Measurements from ENCODE around the gene SLC1A2.

SLC1A2 gene

DNA sequence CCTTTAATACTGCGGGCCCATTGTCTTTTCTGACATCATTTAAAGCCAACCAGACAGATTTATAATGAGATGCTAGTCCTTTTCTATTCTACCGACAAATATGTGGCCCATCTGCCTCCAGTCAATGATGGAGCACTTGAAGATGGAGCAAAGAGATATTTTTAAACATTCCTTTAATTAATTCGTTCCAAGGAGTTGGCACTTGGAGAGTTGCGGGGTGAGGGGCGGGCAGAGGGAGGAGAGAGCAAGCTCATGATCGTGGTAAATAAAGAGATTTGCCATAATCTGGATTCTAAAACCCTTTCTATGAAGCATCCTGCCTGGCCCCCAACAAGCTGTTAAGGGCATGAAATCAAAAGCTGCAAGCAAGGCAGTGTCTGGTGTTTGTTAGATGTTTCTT lies 5.0 kb downstream of the SLC1A2 start:
- in situ Hi-C loops (cut with MboI; ENCODE audit: low sequenced_read_pairs): no loop called here

DNA sequence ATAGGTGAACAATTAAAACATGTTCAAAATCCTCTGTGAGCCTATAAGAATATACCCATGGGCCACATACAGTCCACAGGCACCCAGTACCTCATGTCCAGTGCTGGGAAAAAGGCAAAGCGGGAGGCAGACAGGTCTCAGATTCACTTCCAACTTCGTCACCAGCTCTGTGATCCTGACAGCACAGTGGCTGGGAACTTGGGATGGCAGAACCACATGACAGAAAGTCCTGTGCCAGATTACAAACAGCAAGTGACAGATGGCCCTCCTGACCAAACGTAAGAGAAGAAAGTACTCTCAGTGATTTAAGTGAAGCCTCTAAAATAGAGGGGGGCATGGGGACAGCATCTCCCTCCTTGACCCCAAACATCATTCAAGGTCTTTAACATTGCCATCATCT lies 5.8 kb downstream of the SLC1A2 start:
- in situ Hi-C loops (cut with MboI; ENCODE audit: low sequenced_read_pairs): no loop called here

DNA sequence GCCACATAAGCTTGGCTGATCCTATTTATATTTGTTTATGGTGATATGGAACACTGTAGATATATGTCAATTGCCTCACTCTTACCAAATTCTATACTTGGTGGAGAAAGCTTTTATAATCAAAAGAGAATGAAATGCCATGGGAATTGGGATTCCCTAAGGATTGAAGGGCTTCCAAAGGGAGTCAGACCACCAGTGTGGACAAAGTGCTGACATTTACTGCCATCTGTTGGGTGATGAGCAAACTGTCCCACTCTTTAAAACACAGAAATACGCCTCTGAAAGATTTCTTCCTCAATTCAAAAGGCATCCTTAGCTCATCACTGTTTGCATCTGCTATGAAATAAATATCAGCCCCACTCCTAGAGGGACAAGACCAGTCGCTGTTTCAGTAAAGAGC lies 7.1 kb downstream of the SLC1A2 start:
- in situ Hi-C loops (cut with MboI; ENCODE audit: low sequenced_read_pairs): no loop called here

DNA sequence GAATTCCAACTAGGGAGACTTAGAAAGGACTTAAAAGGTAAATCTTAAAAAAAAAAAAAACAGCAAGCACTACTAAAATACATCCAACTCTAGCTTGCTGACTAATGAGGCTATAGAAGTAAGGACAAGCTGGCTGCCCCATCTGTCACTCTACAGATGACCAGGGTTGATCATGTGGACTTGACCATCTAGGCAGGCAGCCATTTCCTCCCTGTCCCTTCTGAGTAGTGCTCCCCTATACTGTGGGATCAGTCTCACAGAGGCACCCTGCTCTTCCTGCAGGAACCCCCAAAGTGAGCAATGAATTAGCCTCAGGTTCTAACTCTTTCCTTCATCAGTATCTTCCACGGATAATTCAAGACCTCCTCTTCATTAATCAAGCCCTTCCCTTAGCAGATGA lies 12.3 kb downstream of the SLC1A2 start:
- in situ Hi-C loops (cut with MboI; ENCODE audit: low sequenced_read_pairs): no loop called here

DNA sequence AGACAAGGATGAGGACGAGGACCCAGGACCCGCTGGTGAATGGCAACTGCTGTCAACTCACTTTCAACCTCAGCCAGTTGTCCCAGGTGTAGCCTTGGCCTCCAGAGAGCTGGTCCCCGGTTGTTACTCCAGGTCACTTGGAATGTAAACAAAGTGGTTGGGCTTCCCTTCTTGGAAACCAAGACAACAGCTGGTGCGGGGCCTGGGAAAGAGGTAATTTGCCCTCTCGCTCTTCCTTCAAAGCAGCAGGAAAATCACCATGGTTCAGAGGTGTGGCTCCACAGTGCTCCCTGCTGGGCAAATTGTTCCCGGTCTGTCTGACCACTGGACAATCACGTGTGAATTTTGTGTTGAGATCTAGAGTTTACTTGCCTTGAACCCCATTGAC lies 15.0 kb downstream of the SLC1A2 start:
- in situ Hi-C loops (cut with MboI; ENCODE audit: low sequenced_read_pairs): no loop called here

DNA sequence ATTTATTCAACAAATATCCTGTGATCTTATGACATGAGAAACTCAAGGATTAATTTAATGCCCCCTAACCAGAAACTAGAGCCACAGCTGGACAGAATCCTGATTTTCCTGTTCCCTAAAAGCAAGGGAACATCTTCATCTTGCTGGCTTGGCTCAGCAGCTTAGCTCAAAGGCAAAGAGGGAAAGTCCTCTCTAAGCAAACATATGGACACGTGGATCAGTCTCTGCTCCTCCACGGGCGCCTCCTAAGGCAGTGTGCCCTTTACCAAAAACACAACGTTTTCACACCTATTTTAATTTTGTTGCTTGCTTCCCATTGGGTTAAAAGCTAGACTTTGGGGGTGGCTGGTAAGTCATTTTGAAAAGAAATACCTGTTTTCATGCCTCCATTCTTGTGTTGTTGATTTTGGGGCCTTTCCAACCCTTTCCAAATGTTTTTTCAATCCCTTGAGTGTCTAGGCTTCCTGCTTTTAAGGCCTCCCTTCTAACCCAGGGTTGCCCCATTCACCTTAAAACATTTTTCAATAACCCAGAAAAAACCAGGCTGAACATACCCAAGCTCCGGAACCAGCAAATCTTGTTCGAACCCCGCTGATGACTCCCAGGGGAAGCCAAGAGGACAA lies 15.5 kb downstream of the SLC1A2 start:
- in situ Hi-C loops (cut with MboI; ENCODE audit: low sequenced_read_pairs): no loop called here

DNA sequence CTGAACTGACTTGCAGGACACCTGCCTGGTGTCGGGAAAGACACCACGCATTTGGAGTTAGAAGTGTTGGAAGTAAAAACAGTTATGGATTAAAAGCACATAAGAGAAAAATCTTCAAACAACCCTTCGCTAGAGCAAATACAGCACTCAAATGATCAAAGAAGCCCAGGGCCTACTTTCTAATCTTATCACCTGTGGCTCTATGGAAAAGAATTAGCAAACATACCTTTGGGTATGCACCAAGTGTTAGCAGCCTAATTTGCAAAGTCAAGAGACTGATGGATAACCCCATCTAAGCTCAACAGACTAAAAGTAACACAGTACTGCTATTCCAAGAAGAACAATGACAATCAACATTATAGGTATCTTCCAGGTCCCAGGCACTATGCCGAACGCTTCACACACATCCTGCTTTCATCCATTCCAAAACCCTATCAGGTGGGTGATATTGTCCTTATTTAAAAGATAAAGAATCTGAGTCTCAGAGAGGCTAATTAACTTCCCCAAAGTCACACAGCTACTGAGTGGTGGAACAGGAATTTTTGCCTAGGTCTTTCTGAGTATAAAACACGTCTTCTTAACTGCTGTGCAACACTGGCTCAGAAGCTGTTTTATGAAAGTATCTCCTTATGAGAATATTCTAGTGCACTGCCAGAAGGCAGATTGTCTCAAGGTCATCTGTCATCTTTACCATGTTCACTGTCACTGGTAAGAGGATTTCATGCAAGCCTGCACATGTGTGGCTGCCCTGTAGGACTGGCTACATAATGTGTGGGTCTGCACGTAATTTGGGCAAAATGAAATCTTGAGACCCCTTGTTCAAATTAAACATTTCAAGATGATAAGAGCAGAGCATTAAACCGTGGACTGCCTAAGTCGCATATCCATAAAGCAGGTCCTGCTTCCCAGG lies 16.4 kb downstream of the SLC1A2 start:
- in situ Hi-C loops (cut with MboI; ENCODE audit: low sequenced_read_pairs): no loop called here

DNA sequence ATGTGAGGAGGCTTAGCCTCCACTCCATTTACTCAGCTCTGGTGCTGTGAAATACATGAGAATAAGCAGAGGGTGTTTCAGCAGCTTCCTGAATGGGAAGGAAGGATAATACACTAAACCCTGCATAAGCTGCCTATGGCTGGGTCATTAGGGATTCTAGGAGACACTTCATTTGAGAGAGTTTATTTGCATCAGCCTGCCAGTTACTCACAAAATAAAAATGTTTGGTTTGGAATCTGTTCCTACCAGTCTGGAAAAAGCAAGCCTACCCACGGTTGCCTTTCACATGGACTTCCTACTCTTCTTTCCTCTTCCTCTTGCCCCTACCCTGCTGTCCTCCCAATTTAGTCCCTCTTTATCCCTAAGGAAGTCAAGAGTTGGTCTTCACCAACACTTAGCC lies 20.5 kb downstream of the SLC1A2 start:
- in situ Hi-C loops (cut with MboI; ENCODE audit: low sequenced_read_pairs): no loop called here

DNA sequence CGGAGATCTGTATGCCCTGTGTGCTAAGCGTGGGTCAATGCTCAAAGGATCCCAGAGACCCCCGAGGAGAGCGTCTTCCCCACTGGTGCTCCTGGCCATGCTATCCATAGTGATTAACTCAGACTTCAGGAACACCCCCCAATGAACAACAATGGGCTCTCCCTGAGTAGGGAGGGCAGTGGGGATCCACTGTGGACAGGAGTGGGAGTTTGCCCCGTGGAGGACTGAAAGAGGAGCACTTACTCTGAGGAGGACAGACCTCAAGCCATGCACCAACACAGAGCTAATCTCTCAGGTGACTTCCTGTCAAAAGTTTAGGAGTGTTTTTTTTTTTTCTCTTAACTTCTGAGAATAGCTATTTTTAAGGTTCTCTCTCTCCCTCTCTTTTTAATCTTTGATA lies 24.4 kb downstream of the SLC1A2 start:
- in situ Hi-C loops (cut with MboI; ENCODE audit: low sequenced_read_pairs): no loop called here

DNA sequence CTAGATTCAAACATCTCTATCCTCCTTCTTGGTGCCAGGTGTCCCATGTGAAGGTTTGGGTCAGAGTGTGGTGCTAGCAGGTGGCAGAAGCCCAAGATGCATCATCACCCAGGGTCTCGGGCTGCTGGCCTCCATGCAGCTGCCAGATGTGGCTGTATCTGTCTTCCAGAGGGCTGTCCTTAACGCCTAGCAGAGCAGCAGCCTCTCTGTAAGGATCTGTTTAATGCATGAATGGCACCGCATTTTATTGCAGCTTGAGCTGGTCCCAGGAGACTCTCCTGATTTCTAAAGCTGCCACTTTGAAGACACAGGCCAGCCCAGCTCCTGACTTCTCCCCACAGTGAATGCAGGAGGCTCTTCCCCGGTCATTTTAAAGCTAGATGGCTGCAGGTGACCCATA lies 26.3 kb downstream of the SLC1A2 start:
- in situ Hi-C loops (cut with MboI; ENCODE audit: low sequenced_read_pairs): no loop called here

DNA sequence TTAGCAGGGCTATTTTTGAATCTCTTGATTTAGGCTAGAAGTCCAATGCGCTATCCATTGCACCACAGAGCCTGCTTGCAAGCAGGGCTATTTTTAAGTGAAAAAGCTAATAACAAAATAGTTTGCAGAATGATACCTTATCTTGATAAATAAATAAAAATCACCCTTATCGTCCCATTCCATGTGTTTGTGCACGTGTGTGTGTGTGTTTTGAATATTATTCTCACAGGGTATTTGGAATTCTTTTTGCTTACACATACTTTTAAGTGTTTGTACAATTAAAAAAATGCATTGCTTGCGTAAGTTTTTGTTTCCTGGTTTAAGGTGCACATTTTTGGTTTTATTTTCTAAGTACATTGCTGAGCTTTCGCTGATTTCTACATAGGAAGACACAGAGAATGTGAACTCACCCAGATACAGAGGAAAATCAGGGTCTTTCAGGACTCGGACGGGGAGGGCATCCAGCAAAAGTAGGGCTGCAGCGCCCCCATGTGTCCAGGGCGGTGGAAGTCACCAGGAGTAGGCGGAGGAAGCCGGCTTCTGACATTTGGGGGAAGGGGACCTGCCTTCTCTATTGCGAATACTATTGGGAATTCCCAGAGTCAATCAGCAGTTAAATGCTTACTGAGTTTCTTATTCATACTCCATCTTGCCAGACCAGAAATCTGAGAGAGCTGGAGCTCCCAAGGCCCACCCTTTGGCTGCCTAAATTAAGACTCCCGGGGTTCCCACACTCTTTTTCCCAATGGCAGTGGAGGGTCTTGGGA lies 27.3 kb downstream of the SLC1A2 start:
- in situ Hi-C loops (cut with MboI; ENCODE audit: low sequenced_read_pairs): no loop called here

DNA sequence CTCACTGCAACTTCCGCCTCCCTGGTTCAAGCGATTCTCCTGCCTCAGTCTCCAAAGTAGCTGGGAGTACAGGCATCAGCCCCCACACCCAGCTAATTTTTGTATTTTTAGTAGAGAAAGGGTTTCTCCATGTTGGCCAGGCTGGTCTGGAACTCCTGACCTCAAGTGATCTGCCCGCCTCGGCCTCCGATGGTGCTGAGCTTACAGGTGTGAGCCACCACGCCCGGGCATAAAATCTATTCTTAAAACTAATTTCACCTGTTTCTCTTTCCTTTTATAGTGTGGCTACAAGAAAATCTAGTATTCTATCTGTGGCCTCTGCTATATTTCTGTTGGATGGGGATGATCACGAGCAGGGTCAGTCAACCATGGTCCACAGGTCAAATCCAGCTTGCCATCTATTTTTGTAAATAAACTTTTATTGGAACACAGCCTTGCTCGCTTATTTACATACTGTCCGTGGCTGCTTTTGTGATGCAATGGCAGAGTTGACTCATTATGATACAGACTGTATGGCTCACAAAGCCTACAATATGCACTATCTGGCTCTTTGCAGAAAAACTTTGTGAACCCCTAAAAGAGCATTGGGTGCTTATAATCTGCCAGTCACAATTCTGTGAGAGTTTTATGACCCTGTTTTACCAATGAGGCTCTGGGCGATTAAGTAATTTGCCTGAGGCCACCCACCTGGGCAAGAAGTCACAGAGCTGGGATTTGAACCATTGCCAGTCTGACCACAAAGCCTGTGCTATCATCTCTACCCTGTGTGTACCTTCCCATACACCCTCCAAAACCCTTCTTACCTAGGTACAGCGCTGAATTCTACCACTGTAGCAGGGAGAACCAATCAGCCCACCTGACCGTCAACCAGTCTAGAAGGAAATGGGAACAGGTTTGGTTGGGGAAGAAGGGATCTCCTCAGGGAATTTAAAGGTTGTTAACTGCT lies 28.3 kb downstream of the SLC1A2 start:
- in situ Hi-C loops (cut with MboI; ENCODE audit: low sequenced_read_pairs): no loop called here

DNA sequence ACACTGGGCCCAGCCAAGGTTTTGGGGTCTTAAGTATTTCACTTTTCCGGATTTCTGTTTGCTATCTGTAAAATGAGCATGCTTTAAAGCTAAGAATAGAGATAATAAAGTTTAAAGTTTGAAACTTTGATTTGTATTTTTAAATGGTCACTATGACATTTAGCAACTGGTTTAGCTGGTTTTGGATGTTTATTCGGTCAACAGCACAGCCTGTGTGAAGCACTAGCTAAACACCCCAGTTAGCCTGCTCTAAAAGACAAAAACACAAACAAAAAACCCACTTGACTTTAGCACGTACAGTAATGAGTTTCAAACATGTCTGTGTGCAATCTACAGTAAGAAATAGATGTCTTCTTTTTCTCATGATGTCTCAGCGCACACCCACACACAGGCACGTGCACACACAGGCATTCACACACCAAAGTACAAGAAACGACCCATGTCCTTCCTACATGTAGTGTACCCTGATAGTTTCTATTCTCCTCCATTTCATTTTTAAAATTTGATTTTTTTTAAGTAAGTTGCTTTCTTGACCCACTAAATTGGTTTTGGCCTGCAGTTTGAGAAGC lies 29.4 kb downstream of the SLC1A2 start:
- in situ Hi-C loops (cut with MboI; ENCODE audit: low sequenced_read_pairs): no loop called here

DNA sequence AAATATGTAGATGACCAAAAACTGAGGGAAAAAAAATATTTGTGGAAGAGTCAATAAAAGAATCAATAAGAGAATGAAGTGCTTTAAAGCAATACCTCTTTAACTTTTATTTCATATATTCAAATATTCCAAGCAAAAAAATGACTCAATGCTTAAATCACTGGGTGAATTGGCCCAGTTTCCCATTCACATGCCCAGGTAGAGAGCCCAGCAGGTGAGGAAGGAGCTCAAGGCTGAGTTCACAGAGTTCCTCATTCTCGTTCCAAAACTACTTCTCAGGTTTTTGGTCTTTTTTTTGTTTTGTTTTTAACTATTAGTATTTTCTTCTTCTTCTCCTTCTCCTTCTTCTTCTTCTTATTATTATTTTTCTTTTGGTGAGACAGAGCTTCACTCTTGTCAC lies 30.2 kb downstream of the SLC1A2 start:
- in situ Hi-C loops (cut with MboI; ENCODE audit: low sequenced_read_pairs): no loop called here

DNA sequence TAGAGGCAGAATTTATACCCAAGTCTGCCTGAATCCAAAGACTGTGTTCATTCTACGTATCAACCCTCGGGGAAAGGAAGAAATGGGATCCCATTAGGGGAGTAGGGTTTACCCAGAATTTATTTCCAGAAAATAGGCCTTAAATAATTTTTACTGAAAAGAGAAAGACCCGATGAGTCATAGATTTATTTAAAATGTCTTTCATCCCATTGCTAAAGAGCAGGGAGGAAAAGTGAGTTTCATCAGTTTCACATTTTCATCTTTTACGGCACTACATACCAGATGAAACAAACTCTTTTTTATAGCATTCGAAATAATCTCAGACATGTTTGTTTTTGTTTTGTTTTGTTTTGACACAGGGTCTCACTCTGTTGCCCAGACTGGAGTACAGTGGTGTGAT lies 31.3 kb downstream of the SLC1A2 start:
- in situ Hi-C loops (cut with MboI; ENCODE audit: low sequenced_read_pairs): no loop called here

DNA sequence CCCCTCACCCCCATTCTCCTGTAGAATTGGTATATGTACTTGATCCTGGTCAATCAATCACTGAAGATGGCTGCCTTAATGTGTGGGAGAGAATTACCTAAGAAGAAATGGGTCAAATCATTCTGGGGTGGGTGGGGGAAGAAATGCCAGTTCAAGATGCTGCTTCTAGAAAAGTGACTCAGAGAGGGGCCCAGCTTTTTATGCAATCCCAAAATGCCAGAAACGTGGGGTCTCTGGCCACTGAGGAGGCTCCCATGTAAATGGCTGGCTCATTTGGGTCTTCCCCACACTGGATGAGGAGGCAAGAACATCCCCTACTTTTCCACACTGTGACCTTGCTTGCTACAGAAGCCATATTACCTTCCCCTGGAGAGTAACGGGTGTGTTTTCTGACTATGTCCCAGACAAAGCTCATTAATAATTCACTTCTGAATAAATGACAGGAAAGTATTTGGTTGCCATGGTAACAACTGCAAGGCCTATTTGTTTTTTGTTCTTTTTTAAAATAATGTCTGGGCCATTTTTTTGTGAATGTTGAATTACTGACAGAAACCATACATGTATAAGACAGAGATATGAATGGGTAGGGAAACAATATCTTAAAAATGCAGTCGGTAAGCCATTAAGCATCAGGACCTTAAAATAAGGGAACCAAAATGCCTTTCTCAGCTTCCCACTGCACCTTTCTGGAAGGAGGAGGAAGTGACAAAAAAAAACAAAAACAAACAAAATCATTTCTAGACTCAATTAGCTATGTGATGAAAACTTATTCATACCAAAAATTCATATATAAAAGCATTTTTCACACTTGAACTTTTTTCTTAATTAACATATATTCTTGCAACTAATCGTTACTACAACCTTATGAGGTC lies 32.0 kb downstream of the SLC1A2 start:
- in situ Hi-C loops (cut with MboI; ENCODE audit: low sequenced_read_pairs): no loop called here

DNA sequence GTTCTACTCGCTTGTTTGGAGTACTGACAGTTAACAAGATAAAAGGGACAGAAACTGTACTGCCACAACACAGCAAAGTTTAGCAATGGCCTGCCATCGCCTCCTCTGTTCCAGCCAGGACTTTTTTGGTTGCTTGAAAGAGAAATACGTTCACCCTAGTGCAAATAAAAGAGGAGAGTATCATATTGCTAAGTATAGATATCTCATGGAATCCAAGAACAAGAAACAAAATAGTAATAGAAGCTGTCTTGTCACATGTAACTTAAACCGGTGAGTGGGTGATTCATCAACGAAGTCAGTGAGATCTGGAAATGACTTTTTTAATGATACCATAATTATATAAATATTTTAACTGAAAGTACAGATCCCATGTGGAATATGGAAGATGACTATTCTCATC lies 35.4 kb downstream of the SLC1A2 start:
- in situ Hi-C loops (cut with MboI; ENCODE audit: low sequenced_read_pairs): no loop called here

DNA sequence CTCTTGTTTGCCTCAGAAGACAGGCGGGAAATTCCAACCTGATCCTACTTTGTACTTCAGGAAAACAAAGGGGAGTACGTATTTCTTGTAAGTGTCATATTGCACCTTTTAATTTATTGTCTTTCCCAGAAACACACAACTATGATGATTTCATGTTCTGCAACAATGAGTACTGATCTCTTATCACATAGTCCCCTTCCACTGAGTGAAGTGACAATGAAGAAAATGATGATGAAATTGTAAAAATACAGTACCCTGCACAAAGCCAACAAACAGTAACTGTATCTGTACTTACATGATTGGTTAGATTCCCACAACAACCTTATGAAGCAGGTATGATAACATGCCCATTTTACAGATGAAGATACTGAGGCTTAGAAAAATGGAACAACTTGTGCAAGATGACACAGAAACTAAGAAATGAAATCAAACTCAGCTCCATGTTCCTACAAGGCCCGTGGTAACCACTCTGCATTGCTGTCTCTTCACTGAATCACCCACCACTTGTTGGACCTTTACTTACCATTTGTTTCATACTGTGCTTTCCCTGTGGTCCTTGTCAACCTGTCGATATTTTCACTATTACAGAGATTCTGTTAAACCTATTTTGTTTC lies 37.5 kb downstream of the SLC1A2 start:
- in situ Hi-C loops (cut with MboI; ENCODE audit: low sequenced_read_pairs): no loop called here

DNA sequence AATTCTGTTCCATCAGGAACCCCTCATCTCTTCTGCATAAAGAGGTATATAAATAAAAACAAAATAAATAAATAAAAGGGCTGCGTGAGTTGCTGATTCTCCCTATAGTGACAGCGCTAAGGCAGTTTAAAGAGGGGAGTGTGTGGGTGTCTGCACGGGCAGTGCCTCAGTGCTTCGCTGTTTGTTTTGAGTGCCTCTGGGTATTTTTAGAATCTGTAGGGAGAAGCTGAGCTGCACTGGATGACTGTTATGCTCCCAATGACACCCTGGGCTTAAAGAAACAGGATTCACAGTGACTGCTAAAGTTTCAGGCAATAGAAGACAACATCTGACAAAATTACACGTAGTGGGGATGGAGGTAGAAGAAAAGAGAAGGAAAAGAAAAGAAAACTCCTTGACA lies 38.8 kb downstream of the SLC1A2 start:
- in situ Hi-C loops (cut with MboI; ENCODE audit: low sequenced_read_pairs): no loop called here

Measured in hTERT RPE-1 (cell line).